Keratinocyte (primary cell): ENCODE results near the gene GRK1. TPM values are rescaled to one million over a fixed set of nuclear protein-coding genes. Genes with fewer than 3 reads are reported as not detected.

Experiments
- DNase-seq: peaks from one replicate; pipeline ENCODE4 v3.0.0-alpha.2; 2011; ENCODE audit warnings: low read depth, missing footprints, low spot score
- FAIRE-seq: peaks from 2 replicates; lab custom pipeline; 2011; peaks lifted over from hg19 to GRCh38; lab: Jason Lieb, UNC
- H2AFZ ChIP-seq: 2 replicates; pipeline ENCODE4 v1.6.0; 2012; ENCODE audit warnings: low read length, control low read depth, inconsistent platforms; ENCODE audit not compliant: control insufficient read depth
- H3K27ac ChIP-seq: 2 replicates; pipeline ENCODE4 v1.5.1; 2011; ENCODE audit warnings: low read length; ENCODE audit not compliant: control insufficient read depth, insufficient read depth
- H3K27me3 ChIP-seq: 3 replicates; pipeline ENCODE4 v1.6.0; 2011; ENCODE audit warnings: low read length; ENCODE audit not compliant: control insufficient read depth, insufficient read depth; ENCODE audit errors: extremely low read depth
- H3K36me3 ChIP-seq, 2 experiments: 2 replicates in 1 of 2; 3 replicates in 1 of 2; pipeline ENCODE4 v1.5.1; 2011; ENCODE audit warnings: low read length in 2 of 2, mild to moderate bottlenecking in 1 of 2; ENCODE audit not compliant: control insufficient read depth in 2 of 2, insufficient read depth in 2 of 2; ENCODE audit errors: extremely low read depth in 1 of 2
- H3K4me1 ChIP-seq: 3 replicates; pipeline ENCODE4 v1.5.1; 2011; ENCODE audit warnings: low read length; ENCODE audit not compliant: control insufficient read depth, insufficient read depth; ENCODE audit errors: extremely low read depth
- H3K4me2 ChIP-seq: 3 replicates; pipeline ENCODE4 v1.6.0; 2011; ENCODE audit warnings: low read depth, low read length; ENCODE audit not compliant: control insufficient read depth, insufficient read depth; ENCODE audit errors: extremely low read depth
- H3K4me3 ChIP-seq, 3 experiments: fragments of 200-600 bp in 1 of 3; sonication (generic) in 1 of 3; 2 replicates in 2 of 3; 3 replicates in 1 of 3; pipeline ENCODE4 v1.5.1; 2011 to 2016; ENCODE audit warnings: low read length in 3 of 3, mild to moderate bottlenecking in 3 of 3, control low read depth in 2 of 3, inconsistent platforms in 1 of 3, low read depth in 1 of 3, mixed read lengths in 1 of 3, mixed run types in 1 of 3, moderate library complexity in 1 of 3; ENCODE audit not compliant: control insufficient read depth in 2 of 3, insufficient read depth in 2 of 3; ENCODE audit errors: extremely low read depth in 1 of 3
- H3K79me2 ChIP-seq: 2 replicates; pipeline ENCODE4 v1.6.0; 2012; ENCODE audit warnings: low read length; ENCODE audit not compliant: control insufficient read depth, insufficient read depth
- H3K9ac ChIP-seq: 3 replicates; pipeline ENCODE4 v1.6.0; 2011; ENCODE audit warnings: low read length; ENCODE audit not compliant: control insufficient read depth, insufficient read depth; ENCODE audit errors: extremely low read depth
- H3K9me1 ChIP-seq: 3 replicates; pipeline ENCODE4 v1.6.0; 2011; ENCODE audit warnings: low read length; ENCODE audit not compliant: control insufficient read depth, insufficient read depth; ENCODE audit errors: extremely low read depth
- H3K9me3 ChIP-seq: 2 replicates; pipeline ENCODE4 v1.5.1; 2012; ENCODE audit warnings: low read depth, low read length; ENCODE audit not compliant: control insufficient read depth
- H4K20me1 ChIP-seq: 3 replicates; pipeline ENCODE4 v1.6.0; 2011; ENCODE audit warnings: low read length; ENCODE audit not compliant: control insufficient read depth, insufficient read depth; ENCODE audit errors: extremely low read depth
- CTCF ChIP-seq, 3 experiments: IDR thresholded peaks in 1 of 3; conservative IDR thresholded peaks in 1 of 3; optimal IDR thresholded peaks in 1 of 3; 2 replicates in 2 of 3; 3 replicates in 1 of 3; pipeline versions ENCODE3 to v1.5.1; 2011; ENCODE audit warnings: low read length in 3 of 3, mild to moderate bottlenecking in 3 of 3, moderate library complexity in 2 of 3, control low read depth in 1 of 3, inconsistent platforms in 1 of 3; ENCODE audit not compliant: insufficient read depth in 2 of 3; ENCODE audit errors: extremely low read depth in 1 of 3
- EZH2 ChIP-seq: IDR thresholded peaks from one replicate; pipeline ENCODE4 v1.6.1; 2012; ENCODE audit warnings: inconsistent platforms, mild to moderate bottlenecking, low read length, moderate library complexity
- dilution Hi-C: fragments of 300-500 bp; cut with MboI; formaldehyde crosslinking; loops from one replicate; pipeline ENCODE4 v1.7.0; 2020; ENCODE audit warnings: low sequenced_read_pairs; ENCODE audit not compliant: extremely low pct_ligation_motif_present
- polyA plus RNA-seq, 5 experiments: library from polyadenylated mRNA; depleted of rRNA in 3 of 5; stranded (reverse) in 3 of 5; stranded (forward) in 1 of 5; unstranded in 1 of 5; fragments of >200 nt; gene quantifications; 1 replicate in 1 of 5; 2 replicates in 3 of 5; 3 replicates in 1 of 5; pipeline versions ENCODE4 v1.2.1 to v1.2.3, GENCODE V29; 2011 to 2012; ENCODE audit warnings: missing spikeins in 2 of 5, low read depth in 1 of 5, low replicate concordance in 1 of 5

The GRK1 gene
- polyA plus RNA-seq, 1 donor (not counting 4 experiments of a cell fraction or from before 2014, with no cell fraction given): not detected

GRCh38 chr13:113660066-113660465 is 7.0 kb upstream of the GRK1 start:
- no peak overlapping the region for H3K27ac ChIP-seq
- H3K4me3 ChIP-seq: no peak overlapping the region
- dilution Hi-C loops: no loop called here
- no peak overlapping the region for H3K4me2 ChIP-seq
- H3K9ac ChIP-seq: no peak overlapping the region
- DNase-seq (no peak), FAIRE-seq (no peak)
- H3K36me3 ChIP-seq: no peaks in the 10 kb centered on the region
- H3K79me2 ChIP-seq: no peaks in the 10 kb centered on the region
- no peaks in the 10 kb centered on the region for H3K9me1 ChIP-seq
- TF ChIP-seq EZH2: no peak
- TF ChIP-seq CTCF (optimal IDR thresholded peaks at IDR 0.05 in 1 of 3, IDR thresholded peaks at IDR 0.05 in 1 of 3, conservative IDR thresholded peaks at IDR 0.05 in 1 of 3; ENCODE audit: extremely low read depth in 1 of 3, insufficient read depth in 2 of 3, low read length in 3 of 3): no peak
- peaks cover 2% of the 10 kb centered on the region for H3K4me1 ChIP-seq
- no peak overlapping the region for H2AFZ ChIP-seq
- peaks cover 20% of the 10 kb centered on the region for H3K27me3 ChIP-seq
- H4K20me1 ChIP-seq: no peaks in the 10 kb centered on the region
- no peaks in the 10 kb centered on the region for H3K9me3 ChIP-seq

GRCh38 chr13:113661509-113661908 is 5.5 kb upstream of the GRK1 start:
- no peaks in the 10 kb centered on the region for H3K9me3 ChIP-seq
- TF ChIP-seq EZH2 (no peak), CTCF (optimal IDR thresholded peaks at IDR 0.05 in 1 of 3, IDR thresholded peaks at IDR 0.05 in 1 of 3, conservative IDR thresholded peaks at IDR 0.05 in 1 of 3; ENCODE audit: extremely low read depth in 1 of 3, insufficient read depth in 2 of 3, low read length in 3 of 3) (no peak)
- dilution Hi-C loops: no loop called here
- H3K4me2 ChIP-seq: no peak overlapping the region
- peaks cover 2% of the 10 kb centered on the region for H3K4me1 ChIP-seq
- H3K9me1 ChIP-seq: no peaks in the 10 kb centered on the region
- H2AFZ ChIP-seq: no peak overlapping the region
- H3K27ac ChIP-seq: no peak overlapping the region
- FAIRE-seq: no peak
- H3K36me3 ChIP-seq: no peaks in the 10 kb centered on the region
- no peak for DNase-seq
- H3K9ac ChIP-seq: no peak overlapping the region
- peaks cover 23% of the 10 kb centered on the region for H3K27me3 ChIP-seq
- H3K4me3 ChIP-seq: no peak overlapping the region
- H3K79me2 ChIP-seq: no peaks in the 10 kb centered on the region
- no peaks in the 10 kb centered on the region for H4K20me1 ChIP-seq
